Stimulated activated CD8-positive, alpha-beta memory T cell treated with anti-CD3 and anti-CD28 coated beads, Interleukin-7, amount 100 ng/mL, for 4 hours (primary cell): ENCODE results near the gene SASH1.
A peak's percentile ranks its signal among the peaks of the same experiment; 100 is the strongest.

Source experiments
- DNase-seq, 2 donors: peaks; one replicate each; pipeline ENCODE4 v3.0.0-alpha.2; 2020; ENCODE audit warnings: low read depth in 2 of 2

The SASH1 gene

DNA sequence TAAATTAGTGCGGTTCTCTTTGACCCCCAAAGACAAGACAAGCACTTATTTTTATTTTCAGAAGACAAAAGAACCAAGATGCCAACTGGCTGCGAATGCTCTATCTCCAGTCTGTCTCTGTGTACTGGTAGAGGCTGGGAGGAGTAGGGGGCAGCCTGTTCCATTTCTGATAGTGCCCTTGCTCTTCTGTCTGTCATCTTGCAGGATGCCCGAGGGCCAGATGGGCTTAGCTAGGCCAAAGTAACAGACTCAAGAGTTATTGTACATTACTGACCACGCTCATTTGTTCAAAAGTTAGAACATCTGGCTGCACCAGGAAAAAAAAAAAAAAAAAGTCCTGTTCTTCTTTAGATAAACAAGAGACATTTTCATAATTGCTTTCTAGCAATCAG lies 206.1 kb downstream of the SASH1 start:
- DNase-seq: no peak

DNA sequence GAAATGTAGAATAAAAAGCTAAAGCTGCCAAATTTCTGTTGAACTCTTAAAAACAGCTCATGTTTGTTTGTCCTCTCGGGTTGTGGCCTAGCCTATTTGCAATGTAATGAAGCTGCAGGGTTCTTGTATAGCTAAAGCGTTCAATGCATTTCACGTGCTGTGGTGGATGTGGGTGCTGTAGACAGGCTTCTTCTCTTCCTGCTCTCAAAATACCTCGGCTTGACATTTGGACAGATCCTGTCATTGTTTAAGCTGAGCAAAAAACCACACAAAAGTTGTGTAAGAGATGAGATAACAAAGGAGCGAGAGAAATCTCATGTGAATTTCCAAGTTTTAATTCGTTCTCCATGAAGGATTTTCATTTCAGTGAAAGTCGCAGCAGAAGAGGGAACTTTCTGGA lies 207.9 kb downstream of the SASH1 start:
- no peak for DNase-seq

- DNase-seq: no peak
Observed at GRCh38 chr6:148551226-148551625, 208.6 kb downstream of the SASH1 start.

- no peak for DNase-seq
Observed at GRCh38 chr6:148556410-148556809, 213.8 kb downstream of the SASH1 start.

GRCh38 chr6:148557796-148558321 lies 215.2 kb downstream of the SASH1 start:
- DNase-seq: no peak

DNA sequence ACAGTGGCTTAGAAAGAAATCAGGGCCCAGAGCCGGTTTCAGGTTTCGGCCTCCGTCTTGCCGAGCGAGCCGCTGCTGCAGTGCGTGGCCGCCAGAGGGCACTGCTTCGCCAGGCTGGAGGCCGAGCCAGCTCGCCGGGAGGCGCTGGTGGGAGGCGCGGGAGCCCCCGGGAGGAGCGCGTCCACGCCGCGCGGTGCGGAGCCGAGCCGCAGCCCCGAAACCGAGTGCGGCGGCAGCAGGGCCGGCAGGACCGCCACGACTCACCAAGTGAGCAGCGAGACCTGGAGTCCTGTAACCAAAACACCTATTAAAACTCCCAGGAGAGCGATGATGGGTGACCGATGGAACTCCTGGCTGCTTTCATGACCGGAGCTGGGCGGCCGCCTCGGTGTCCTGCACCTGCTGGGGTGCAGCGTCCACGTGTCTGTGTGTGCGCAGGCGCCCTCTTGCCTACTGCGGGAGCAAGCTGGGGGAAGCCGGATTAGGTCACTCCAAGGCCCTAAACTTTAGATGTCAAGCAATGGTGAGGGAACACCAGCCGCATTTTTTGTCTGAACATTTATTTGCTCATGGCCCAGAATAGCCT lies 217.3 kb downstream of the SASH1 start:
- DNase-seq: peak; percentile 14 to 55

DNA sequence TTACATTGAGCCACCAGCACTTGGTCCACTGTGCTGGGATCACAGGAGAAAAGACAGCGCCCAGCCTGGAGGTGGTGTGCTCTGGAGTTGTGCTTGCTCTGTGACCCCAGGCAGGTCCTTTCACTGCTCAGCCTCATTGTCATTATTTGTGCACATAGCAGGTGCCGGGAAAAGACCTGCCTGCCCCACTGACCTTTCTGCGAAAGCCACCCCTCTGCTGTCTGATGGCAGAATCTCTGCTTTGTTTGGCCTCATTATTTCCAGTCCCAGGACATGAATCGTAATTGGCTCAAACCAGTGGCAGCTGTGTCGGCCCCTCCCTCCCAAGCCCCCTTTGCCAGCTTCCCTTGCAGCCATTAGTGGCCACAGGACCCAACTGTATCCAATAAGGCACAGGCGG lies 219.0 kb downstream of the SASH1 start:
- no peak for DNase-seq

DNA sequence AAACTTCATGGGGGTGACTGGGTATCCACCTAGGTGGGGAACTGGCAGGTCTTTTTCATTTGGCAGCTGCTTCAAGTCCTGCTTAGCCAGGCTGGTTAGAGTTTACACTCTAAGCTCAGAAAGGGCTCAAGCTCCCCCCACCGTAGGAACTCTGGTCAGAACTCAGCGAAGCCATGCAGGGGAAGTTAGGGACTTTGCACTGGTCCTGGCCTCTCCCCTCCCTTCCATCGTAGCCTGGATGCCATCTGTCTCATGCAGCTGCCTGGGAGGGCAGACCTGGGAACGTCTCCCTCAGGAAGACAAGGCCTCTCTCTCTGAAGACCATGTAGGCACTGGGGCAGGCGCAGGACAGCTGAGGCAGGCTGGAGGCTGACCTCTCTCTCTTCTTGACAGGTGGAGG lies 220.4 kb downstream of the SASH1 start:
- no peak for DNase-seq

GRCh38 chr6:148564494-148565035 lies 221.9 kb downstream of the SASH1 start:
- no peak for DNase-seq

DNA sequence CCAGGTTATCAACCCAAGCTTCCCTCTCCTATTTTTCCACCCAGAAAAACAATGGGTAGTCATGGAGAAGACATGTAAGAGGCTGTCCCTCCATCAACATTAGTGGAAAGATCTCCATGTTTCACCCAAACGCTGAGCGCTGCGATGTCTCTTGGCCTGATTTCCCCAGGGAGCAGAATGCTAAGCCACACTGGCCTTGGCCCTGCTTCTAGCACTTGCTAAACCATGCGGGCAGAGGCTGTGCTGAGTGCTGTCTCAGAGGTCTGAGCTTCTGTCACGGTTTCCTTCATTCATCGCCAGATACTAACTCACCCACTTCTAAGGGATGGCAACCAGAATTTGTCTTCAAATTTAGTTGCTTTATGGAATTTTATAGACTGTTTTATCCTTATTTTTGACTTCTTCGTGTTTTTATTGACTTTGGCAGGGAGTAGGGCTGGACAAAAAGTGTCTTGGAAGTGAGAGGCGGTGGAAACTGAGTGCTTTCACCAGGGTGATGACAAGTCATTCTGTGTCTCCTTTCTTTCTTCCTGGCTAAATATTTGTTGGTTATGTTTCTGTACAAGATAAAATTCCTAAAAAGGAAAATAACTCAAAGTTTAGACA lies 222.8 kb downstream of the SASH1 start:
- no peak for DNase-seq

DNA sequence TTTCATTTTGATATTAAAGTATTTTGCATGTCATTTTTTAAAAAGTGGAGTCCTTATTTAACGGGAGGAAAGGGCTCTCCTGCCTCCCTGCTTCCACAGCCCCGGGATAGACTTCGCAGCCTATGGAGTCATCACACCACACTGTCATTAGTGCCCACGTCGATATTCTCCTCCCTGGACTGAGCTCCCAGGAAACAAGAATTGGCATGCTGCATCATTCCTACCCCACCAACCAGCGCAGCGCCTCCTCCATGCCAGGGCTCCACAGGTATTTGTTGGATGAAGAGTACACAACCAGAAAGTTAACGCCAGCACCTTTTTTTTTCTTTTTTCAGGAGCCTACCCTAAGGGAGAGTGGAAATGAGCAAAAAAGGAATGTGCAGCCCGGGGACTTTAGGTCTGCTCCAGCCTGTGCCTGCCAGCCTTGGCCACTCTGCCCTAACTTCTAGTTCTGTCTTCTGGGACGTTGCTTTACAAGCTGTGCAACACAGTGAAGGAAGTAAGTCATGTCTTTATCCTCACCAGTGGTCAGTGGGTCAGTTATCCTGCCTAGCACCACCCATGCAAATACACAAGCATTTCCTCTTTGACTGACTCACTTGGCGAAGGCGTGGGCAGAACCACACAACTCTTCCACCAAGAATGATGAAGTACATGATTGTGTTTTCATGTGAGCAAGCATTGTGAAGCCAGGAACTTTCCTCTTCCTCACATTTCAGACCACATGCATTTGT lies 223.5 kb downstream of the SASH1 start:
- DNase-seq: no peak

DNA sequence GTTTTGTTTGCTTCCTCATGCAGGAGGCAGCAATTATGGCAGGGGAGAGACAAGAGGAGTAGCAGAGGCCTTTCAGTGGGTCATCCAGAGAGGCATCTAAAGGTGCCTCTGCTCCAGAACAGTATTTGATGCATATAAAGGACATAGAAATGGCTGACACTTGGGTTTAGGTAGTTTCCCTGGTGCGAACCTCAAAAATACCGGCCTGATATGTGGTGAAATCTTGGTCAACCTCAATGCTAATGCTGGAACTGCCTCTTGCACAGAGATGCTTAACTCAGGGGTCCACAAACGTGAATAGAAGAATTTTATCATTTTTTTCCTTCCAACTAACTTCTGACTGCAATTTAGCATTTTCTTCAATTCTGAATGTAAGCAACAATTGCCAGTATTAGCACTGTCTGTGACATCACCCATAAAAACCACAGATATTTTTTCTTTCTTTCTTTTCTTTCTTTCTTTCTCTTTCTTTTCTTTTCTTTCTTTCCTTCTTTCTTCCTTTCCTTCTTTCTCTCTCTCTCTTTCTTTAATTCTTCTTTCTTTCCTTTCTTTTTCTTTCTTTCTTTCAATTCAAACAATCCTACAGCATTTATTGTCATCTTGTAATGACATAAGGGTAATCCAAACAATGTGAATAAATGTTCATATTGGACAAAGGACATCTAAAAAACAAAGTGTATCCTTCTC lies 224.2 kb downstream of the SASH1 start:
- no peak for DNase-seq

- DNase-seq: no peak
Observed at GRCh38 chr6:148570456-148570855, 227.8 kb downstream of the SASH1 start.

GRCh38 chr6:148572676-148573335 lies 230.2 kb downstream of the SASH1 start:
- no peak for DNase-seq

- DNase-seq: no peak
Observed at GRCh38 chr6:148573922-148574321, 231.3 kb downstream of the SASH1 start.

DNA sequence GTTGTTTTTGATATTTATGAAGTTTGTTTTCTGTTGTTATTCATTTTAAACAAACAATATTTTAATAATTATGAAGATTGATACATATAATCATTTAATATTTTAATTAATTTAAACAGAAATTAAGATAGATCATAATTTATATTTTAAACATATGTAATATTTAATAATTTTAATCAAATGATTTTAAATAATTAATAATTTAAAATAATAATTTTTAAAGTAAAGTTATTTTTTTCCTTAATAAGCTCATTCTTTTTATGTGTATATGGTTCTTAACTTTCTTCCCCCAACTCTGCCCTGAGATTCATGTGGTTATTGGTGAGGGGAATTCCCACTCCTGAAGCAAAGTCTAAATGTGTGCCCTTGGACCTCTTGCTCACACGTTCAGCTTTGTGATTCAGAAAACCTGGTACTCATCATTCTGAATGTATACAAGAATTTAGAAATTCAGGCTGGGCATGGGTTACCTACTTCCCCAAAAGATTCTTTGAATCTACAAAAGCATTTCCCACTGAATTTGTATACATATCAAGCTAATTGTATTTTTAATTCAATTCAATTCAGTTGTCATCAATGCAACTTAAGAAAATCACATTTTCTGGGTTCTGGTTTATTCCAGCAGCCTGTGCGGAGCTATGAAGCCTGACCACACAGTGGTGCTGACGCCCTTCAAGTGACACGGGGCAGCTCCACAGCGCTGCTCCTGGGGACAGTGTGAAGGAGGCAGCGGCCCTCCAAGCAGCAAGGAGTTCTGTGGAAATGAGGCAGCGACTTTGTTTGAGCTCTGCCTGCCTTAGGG lies 235.2 kb downstream of the SASH1 start:
- DNase-seq: peak in 1 of 2 donors; percentile 16

- DNase-seq: no peak
Observed at GRCh38 chr6:148578489-148578814, 235.8 kb downstream of the SASH1 start.

DNA sequence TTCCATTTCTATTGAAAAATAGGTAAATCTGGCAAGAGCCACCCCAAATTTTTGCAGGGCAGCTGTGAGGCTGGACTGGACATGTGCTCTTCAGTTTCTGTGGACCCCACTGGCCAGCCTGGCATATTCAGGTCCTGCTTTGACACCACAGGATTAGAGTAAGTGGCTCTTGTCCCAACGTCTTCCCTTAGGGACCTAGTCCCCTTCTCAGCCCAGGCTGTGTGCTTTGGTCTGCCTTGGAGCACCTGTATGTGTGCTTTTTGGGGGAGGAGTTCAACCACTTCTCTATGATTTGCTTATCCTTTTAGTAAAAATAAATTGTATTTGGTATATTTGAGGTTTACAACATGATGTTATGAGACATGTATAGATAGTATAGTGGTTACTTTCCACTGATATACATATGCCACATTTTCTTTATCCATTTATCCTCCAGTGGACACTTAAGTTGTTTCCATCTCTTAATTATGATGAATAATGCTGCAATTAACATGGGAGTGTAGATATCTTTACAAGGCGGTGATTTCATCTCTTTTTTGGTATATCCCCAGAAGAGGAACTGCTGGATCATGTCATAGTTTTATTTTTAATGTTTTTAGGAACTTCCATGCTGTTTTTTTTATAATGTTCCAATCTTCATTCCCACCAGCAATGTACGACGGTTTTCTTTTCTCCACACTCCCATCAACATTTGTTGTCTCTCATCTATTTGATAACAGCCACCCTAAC lies 236.4 kb downstream of the SASH1 start:
- no peak for DNase-seq

- DNase-seq: no peak
Observed at GRCh38 chr6:148580442-148580841, 237.8 kb downstream of the SASH1 start.

GRCh38 chr6:148583631-148584030 lies 241.0 kb downstream of the SASH1 start:
- no peak for DNase-seq
